Neuronal stem cell (in vitro differentiated cells): ENCODE results near the gene USP17L15.
"Not testable (repeated sequence)": the region's sequence is repeated elsewhere in the genome, so short reads cannot be mapped to it uniquely, and the experiment has no call there.

ENCODE experiments used
- DNase-seq: peaks from one replicate; pipeline ENCODE4 v3.0.0-alpha.2; 2013; ENCODE audit warnings: low spot score
- H2AFZ ChIP-seq: one replicate; pipeline ENCODE4 v1.6.1; 2013; ENCODE audit warnings: mild to moderate bottlenecking, low read length, inconsistent platforms
- H2AK5ac ChIP-seq: 2 replicates; pipeline ENCODE4 v1.6.1; 2013; ENCODE audit warnings: low read depth, mild to moderate bottlenecking, inconsistent platforms, low read length, moderate library complexity, mixed read lengths
- H2BK120ac ChIP-seq: 2 replicates; pipeline ENCODE4 v1.6.1; 2013; ENCODE audit warnings: low read depth, mild to moderate bottlenecking, inconsistent platforms, low read length, moderate library complexity, mixed read lengths
- H2BK12ac ChIP-seq: one replicate; pipeline ENCODE4 v1.6.1; 2013; ENCODE audit warnings: low read length, inconsistent platforms
- H2BK15ac ChIP-seq: 2 replicates; pipeline ENCODE4 v1.6.1; 2013; ENCODE audit warnings: mild to moderate bottlenecking, low read length, inconsistent platforms, mixed read lengths
- H2BK5ac ChIP-seq: one replicate; pipeline ENCODE4 v1.6.1; 2013; ENCODE audit warnings: inconsistent platforms, mild to moderate bottlenecking, low read length, moderate library complexity
- H3K14ac ChIP-seq: one replicate; pipeline ENCODE4 v1.6.1; 2013; ENCODE audit warnings: low read length, inconsistent platforms
- H3K18ac ChIP-seq: 2 replicates; pipeline ENCODE4 v1.6.1; 2013; ENCODE audit warnings: low read length, inconsistent platforms
- H3K23ac ChIP-seq: 2 replicates; pipeline ENCODE4 v1.6.1; 2013; ENCODE audit warnings: low read depth, mild to moderate bottlenecking, mixed read lengths, low read length, inconsistent platforms; ENCODE audit not compliant: poor library complexity
- H3K27ac ChIP-seq: replicated peaks from 3 replicates; pipeline ENCODE4 v1.5.1; 2013; ENCODE audit warnings: low read length, inconsistent platforms
- H3K27me3 ChIP-seq, 3 experiments: 2 replicates each; pipeline ENCODE4 v1.6.1; 2013; ENCODE audit warnings: low read length in 3 of 3, mild to moderate bottlenecking in 2 of 3, inconsistent platforms in 1 of 3, low read depth in 1 of 3, mixed read lengths in 1 of 3, moderate library complexity in 1 of 3; ENCODE audit not compliant: control insufficient read depth in 3 of 3, insufficient read depth in 3 of 3
- H3K36me3 ChIP-seq, 2 donors: replicated peaks in 1 of 2; 2 replicates each; pipeline ENCODE4 v1.6.1; 2013; ENCODE audit warnings: low read length in 2 of 2; ENCODE audit not compliant: control insufficient read depth in 2 of 2, insufficient read depth in 2 of 2
- H3K4ac ChIP-seq: 2 replicates; pipeline ENCODE4 v1.6.1; 2013; ENCODE audit warnings: inconsistent platforms, mild to moderate bottlenecking, low read length, moderate library complexity
- H3K4me1 ChIP-seq, 2 donors: 1 replicate in 1 of 2; 2 replicates in 1 of 2; pipeline ENCODE4 v1.6.1; 2013; ENCODE audit warnings: low read length in 2 of 2, low read depth in 1 of 2; ENCODE audit not compliant: control insufficient read depth in 2 of 2, insufficient read depth in 1 of 2
- H3K4me2 ChIP-seq: one replicate; pipeline ENCODE4 v1.6.1; 2013; ENCODE audit warnings: mild to moderate bottlenecking, low read length, inconsistent platforms; ENCODE audit not compliant: insufficient read depth, poor library complexity, severe bottlenecking
- H3K4me3 ChIP-seq, 2 donors: 2 replicates each; pipeline ENCODE4 v1.5.1; 2013; ENCODE audit warnings: low read length in 2 of 2, mild to moderate bottlenecking in 2 of 2, inconsistent platforms in 1 of 2, moderate library complexity in 1 of 2
- H3K79me1 ChIP-seq: one replicate; pipeline ENCODE4 v1.6.1; 2013; ENCODE audit warnings: low read depth, mild to moderate bottlenecking, inconsistent platforms, low read length, moderate library complexity
- H3K9ac ChIP-seq: one replicate; pipeline ENCODE4 v1.6.1; 2013; ENCODE audit warnings: mild to moderate bottlenecking, low read depth, low read length, inconsistent platforms; ENCODE audit not compliant: poor library complexity
- H3K9me3 ChIP-seq, 2 donors: replicated peaks in 1 of 2; 2 replicates each; pipeline versions ENCODE3 to v1.6.1; 2013; ENCODE audit warnings: low read length in 2 of 2, mild to moderate bottlenecking in 2 of 2, inconsistent platforms in 1 of 2, low read depth in 1 of 2, mixed read lengths in 1 of 2, moderate library complexity in 1 of 2; ENCODE audit not compliant: control insufficient read depth in 2 of 2, insufficient read depth in 1 of 2
- H4K8ac ChIP-seq: one replicate; pipeline ENCODE4 v1.6.1; 2013; ENCODE audit warnings: low read depth, mild to moderate bottlenecking, inconsistent platforms, low read length, moderate library complexity
- H4K91ac ChIP-seq: one replicate; pipeline ENCODE4 v1.6.1; 2013; ENCODE audit warnings: low read length, low read depth, mild to moderate bottlenecking, inconsistent platforms; ENCODE audit not compliant: poor library complexity
- WGBS, 2 donors: extraction: QIAGEN DNeasy Blood & Tissue Kit; methylation state at CpG; one replicate each; pipeline ENCODE4 v1.1.7; 2013; ENCODE audit warnings: missing lambda C conversion rate in 2 of 2, mixed read lengths in 1 of 2; ENCODE audit not compliant: insufficient read length in 2 of 2, insufficient replicate concordance in 1 of 2; ENCODE audit errors: extremely low coverage in 2 of 2; 5-methylcytosine and 5-hydroxymethylcytosine counted together

USP17L15 gene

GRCh38 chr4:9243579-9243978 is 9.4 kb downstream of the USP17L15 start, which contains the start of gene USP17L17:
USP17L17 (plus strand) TSS chr4:9243879; CDS start chr4:9243879, 0 bp downstream.
- H3K9me3 ChIP-seq, H3K4me3 ChIP-seq, H3K79me1 ChIP-seq, H2BK120ac ChIP-seq, H3K4me1 ChIP-seq, H3K27me3 ChIP-seq, H3K4ac ChIP-seq, H4K8ac ChIP-seq, H3K18ac ChIP-seq, H2BK12ac ChIP-seq, H3K14ac ChIP-seq, H3K27ac ChIP-seq, H3K23ac ChIP-seq, H4K91ac ChIP-seq, H3K36me3 ChIP-seq, H2AFZ ChIP-seq, H2BK5ac ChIP-seq, H2AK5ac ChIP-seq, H3K4me2 ChIP-seq, H3K9ac ChIP-seq, DNase-seq, H2BK15ac ChIP-seq: not testable (repeated sequence)
- WGBS, 2 donors, result no CpG with 5 or more reads among the region's 14 CpGs

GRCh38 chr4:9247953-9248680 is 13.9 kb downstream of the USP17L15 start, which contains the start of gene USP17L18:
USP17L18 (plus strand) TSS chr4:9248630; CDS start chr4:9248630, 0 bp downstream.
- H3K23ac ChIP-seq, H3K79me1 ChIP-seq, H3K9me3 ChIP-seq, H2BK15ac ChIP-seq, DNase-seq, H3K4me2 ChIP-seq, H2BK120ac ChIP-seq, H3K14ac ChIP-seq, H3K36me3 ChIP-seq, H3K9ac ChIP-seq, H3K4ac ChIP-seq, H3K18ac ChIP-seq, H3K27ac ChIP-seq, H4K91ac ChIP-seq, H2AK5ac ChIP-seq, H3K4me3 ChIP-seq, H2BK5ac ChIP-seq, H2AFZ ChIP-seq, H4K8ac ChIP-seq, H3K4me1 ChIP-seq, H2BK12ac ChIP-seq, H3K27me3 ChIP-seq: not testable (repeated sequence)
- 100% methylated on average over 3 of the region's 26 CpGs; no CpG with 5 or more reads in 1 of the 2 donors for WGBS, 2 donors

DNA sequence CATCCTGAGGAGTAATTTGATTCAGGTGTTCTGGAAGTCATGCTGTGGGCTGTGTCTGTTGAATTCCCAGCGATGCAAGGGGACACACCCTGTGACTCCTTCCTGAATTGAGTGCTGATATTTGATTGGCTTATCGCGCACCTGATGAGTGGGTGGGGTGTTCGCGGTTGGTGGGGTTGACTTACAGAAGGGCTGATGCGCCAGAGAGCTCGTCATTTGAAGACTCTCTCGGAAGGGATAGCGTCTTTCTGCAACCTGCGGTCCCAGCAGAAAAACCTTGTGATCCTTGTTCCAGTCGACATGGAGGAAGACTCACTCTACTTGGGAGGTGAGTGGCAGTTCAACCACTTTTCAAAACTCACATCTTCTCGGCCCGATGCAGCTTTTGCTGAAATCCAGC is 18.9 kb downstream of the USP17L15 start, which contains the start of gene USP17L19:
Gene USP17L19, plus strand, starts transcription at position 301 of the 400 bp plus-strand sequence. Its CDS starts 0 bp downstream, at position 301.
- not testable (repeated sequence) for H3K14ac ChIP-seq, H2BK15ac ChIP-seq, H3K27me3 ChIP-seq, H2BK5ac ChIP-seq, H3K4me2 ChIP-seq, H3K4me1 ChIP-seq, H3K4me3 ChIP-seq, H3K18ac ChIP-seq, H3K9me3 ChIP-seq, H2AK5ac ChIP-seq, H3K23ac ChIP-seq, H3K9ac ChIP-seq, H2BK120ac ChIP-seq, H3K27ac ChIP-seq, DNase-seq, H3K36me3 ChIP-seq, H3K79me1 ChIP-seq, H2BK12ac ChIP-seq, H3K4ac ChIP-seq, H4K8ac ChIP-seq, H2AFZ ChIP-seq, H4K91ac ChIP-seq
- WGBS, 2 donors, result no CpG with 5 or more reads among the region's 13 CpGs

DNA sequence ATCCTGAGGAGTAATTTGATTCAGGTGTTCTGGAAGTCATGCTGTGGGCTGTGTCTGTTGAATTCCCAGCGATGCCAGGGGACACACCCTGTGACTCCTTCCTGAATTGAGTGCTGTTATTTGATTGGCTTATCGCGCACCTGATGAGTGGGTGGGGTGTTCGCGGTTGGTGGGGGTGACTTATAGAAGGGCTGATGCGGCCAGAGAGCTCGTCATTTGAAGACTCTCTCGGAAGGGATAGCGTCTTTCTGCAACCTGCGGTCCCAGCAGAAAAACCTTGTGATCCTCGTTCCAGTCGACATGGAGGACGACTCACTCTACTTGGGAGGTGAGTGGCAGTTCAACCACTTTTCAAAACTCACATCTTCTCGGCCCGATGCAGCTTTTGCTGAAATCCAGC is 23.6 kb downstream of the USP17L15 start, which contains the start of gene USP17L20:
Gene USP17L20, plus strand, starts transcription at position 301 of the 400 bp plus-strand sequence. Its CDS starts 0 bp downstream, at position 301.
- not testable (repeated sequence) for H2BK12ac ChIP-seq, H3K18ac ChIP-seq, H2BK15ac ChIP-seq, H2AFZ ChIP-seq, H3K27me3 ChIP-seq, H3K79me1 ChIP-seq, H3K9me3 ChIP-seq, H3K27ac ChIP-seq, DNase-seq, H3K4ac ChIP-seq, H3K4me2 ChIP-seq, H4K91ac ChIP-seq, H3K4me3 ChIP-seq, H2AK5ac ChIP-seq, H2BK120ac ChIP-seq, H3K36me3 ChIP-seq, H3K23ac ChIP-seq, H3K9ac ChIP-seq, H3K14ac ChIP-seq, H4K8ac ChIP-seq, H2BK5ac ChIP-seq, H3K4me1 ChIP-seq
- WGBS, 2 donors, result no CpG with 5 or more reads among the region's 15 CpGs
